HCT116 (cell line): ENCODE results near the gene GRAMD2A. TPM values are rescaled to one million over a fixed set of nuclear protein-coding genes. Genes with fewer than 3 reads are reported as not detected.

ENCODE experiments used
- ATAC-seq: fragments of 200-7000 bp; cut with Tn5 transposase; 2 replicates; pipeline ENCODE4 v1.9.1; 2020; ENCODE audit warnings: mild to moderate bottlenecking, moderate library complexity
- BruUV-seq: library from RNA; stranded (reverse); fragments of 400-500 nt; replicated peaks from 2 replicates; lab custom pipeline; 2021; lab: Mats Ljungman, UMichigan
- CTCF ChIA-PET: fragments of 300-600 bp; sonication (Branson Sonifier 250); formaldehyde crosslinking; loops from one replicate; lab custom pipeline; 2021; ENCODE audit warnings: antibody characterized with exemption; lab: Charles Lee
- POLR2A ChIA-PET: fragments of 300-600, 350-600 bp; sonication (Branson Sonifier 250); formaldehyde crosslinking; loops from one replicate; lab custom pipeline; 2021; ENCODE audit warnings: antibody characterized with exemption; lab: Charles Lee
- RAD21 ChIA-PET, 2 experiments: fragments of 300-600 bp; sonication (Branson Sonifier 250); formaldehyde crosslinking; loops; one replicate each; lab custom pipeline; 2023; ENCODE audit warnings: low total read pairs in 2 of 2; ENCODE audit not compliant: uncharacterized antibody in 2 of 2, unreplicated experiment in 2 of 2, low non-redundant PET in 1 of 2; lab: Charles Lee
- DNase-seq: peaks from one replicate; pipeline ENCODE4 v3.0.0-alpha.2; 2010; ENCODE audit warnings: low read depth, low spot score
- H2AFZ ChIP-seq: fragments of 200-600 bp; shearing (Covaris generic), sonication (generic); 2 replicates; pipeline ENCODE4 v1.6.1; 2017; ENCODE audit warnings: low read depth, mixed run types, mixed read lengths, antibody characterized with exemption, low read length; ENCODE audit not compliant: poor library complexity, severe bottlenecking
- H3K27ac ChIP-seq: 2 replicates; pipeline ENCODE4 v1.5.1; 2012; ENCODE audit warnings: low read depth, low read length
- H3K27me3 ChIP-seq: fragments of 200-600 bp; sonication (generic); 2 replicates; pipeline ENCODE4 v1.6.1; 2016; ENCODE audit warnings: mixed run types, low read length, mixed read lengths; ENCODE audit not compliant: insufficient read depth
- H3K36me3 ChIP-seq, 2 experiments: fragments of 200-500 bp in 1 of 2; fragments of 200-600 bp in 1 of 2; sonication (Bioruptor generic) in 1 of 2; sonication (generic) in 1 of 2; 2 replicates each; pipeline versions ENCODE4 v1.5.1 to v1.6.1; 2014 to 2016; ENCODE audit warnings: low read length in 2 of 2, inconsistent platforms in 1 of 2, mixed read lengths in 1 of 2, mixed run types in 1 of 2; ENCODE audit not compliant: insufficient read depth in 2 of 2, control insufficient read depth in 1 of 2
- H3K4me1 ChIP-seq, 2 experiments: fragments of 200-600 bp in 1 of 2; sonication (generic) in 1 of 2; 2 replicates each; pipeline versions ENCODE4 v1.5.1 to v1.6.1; 2012 to 2017; ENCODE audit warnings: low read length in 2 of 2, inconsistent platforms in 1 of 2, mild to moderate bottlenecking in 1 of 2, mixed read lengths in 1 of 2, mixed run types in 1 of 2, moderate library complexity in 1 of 2; ENCODE audit not compliant: insufficient read depth in 2 of 2, control insufficient read depth in 1 of 2
- H3K4me2 ChIP-seq: fragments of 200-600 bp; sonication (generic); 2 replicates; pipeline ENCODE4 v1.6.1; 2017; ENCODE audit warnings: mixed run types, low read length, mixed read lengths
- H3K4me3 ChIP-seq, 2 experiments: fragments of 200-600 bp in 1 of 2; sonication (generic) in 1 of 2; replicated peaks in 1 of 2; 2 replicates each; pipeline ENCODE4 v1.5.1; 2011 to 2016; ENCODE audit warnings: low read length in 2 of 2, control low read depth in 1 of 2, low read depth in 1 of 2, mild to moderate bottlenecking in 1 of 2, mixed read lengths in 1 of 2, mixed run types in 1 of 2
- H3K79me2 ChIP-seq: fragments of 200-600 bp; sonication (generic); 2 replicates; pipeline ENCODE4 v1.6.1; 2017; ENCODE audit warnings: mild to moderate bottlenecking, mixed run types, low read length, moderate library complexity, mixed read lengths; ENCODE audit not compliant: insufficient read depth
- H3K9ac ChIP-seq: fragments of 200-600 bp; sonication (generic); 2 replicates; pipeline ENCODE4 v1.6.1; 2016; ENCODE audit warnings: low read length, mixed read lengths
- H3K9me2 ChIP-seq: fragments of 200-600 bp; sonication (generic), shearing (Covaris generic); 2 replicates; pipeline ENCODE4 v1.6.1; 2017; ENCODE audit warnings: mixed run types, mild to moderate bottlenecking, moderate library complexity; ENCODE audit not compliant: insufficient read depth
- H3K9me3 ChIP-seq, 2 experiments: fragments of 200-500 bp in 1 of 2; fragments of 200-600 bp in 1 of 2; sonication (Bioruptor generic) in 1 of 2; sonication (generic) in 1 of 2; 2 replicates each; pipeline ENCODE4 v1.6.1; 2014 to 2017; ENCODE audit warnings: low read length in 2 of 2, mixed read lengths in 2 of 2, inconsistent platforms in 1 of 2, low read depth in 1 of 2, mild to moderate bottlenecking in 1 of 2, mixed run types in 1 of 2, moderate library complexity in 1 of 2; ENCODE audit not compliant: control insufficient read depth in 1 of 2, insufficient read depth in 1 of 2
- H4K20me1 ChIP-seq: fragments of 200-600 bp; sonication (generic), shearing (Covaris generic); 2 replicates; pipeline ENCODE4 v1.6.1; 2017; ENCODE audit warnings: mixed run types, mild to moderate bottlenecking, moderate library complexity; ENCODE audit not compliant: insufficient read depth
- ELF1 ChIP-seq: IDR thresholded peaks from 2 replicates; pipeline ENCODE4 v1.6.1; 2012; ENCODE audit warnings: low read depth, borderline replicate concordance
- POLR2A ChIP-seq: IDR thresholded peaks from 2 replicates; pipeline ENCODE4 v1.7.0; 2011; ENCODE audit warnings: borderline replicate concordance; ENCODE audit not compliant: insufficient read depth, insufficient read length; ENCODE audit errors: extremely low read depth
- ZFX ChIP-seq: fragments of 450-650 bp; IDR thresholded peaks from 2 replicates; pipeline ENCODE4 v1.6.1; 2017
- intact Hi-C: fragments of 100-400 bp; cut with micrococcal nuclease; formaldehyde crosslinking; loops from 2 replicates; pipeline ENCODE4 v1.10.0; 2022
- total RNA-seq: library from RNA; stranded (reverse); gene quantifications from one replicate; pipeline ENCODE4 v1.2.1, GENCODE V29; 2021; ENCODE audit not compliant: unreplicated experiment
- TF ChIP-seq, protein P1 (sequence below): IDR thresholded peaks from 2 replicates; pipeline ENCODE4 v1.6.1; 2012; ENCODE audit warnings: low read depth

The GRAMD2A gene
- total RNA-seq, 1 experiment from 2014 or later, result 8.0 TPM

DNA sequence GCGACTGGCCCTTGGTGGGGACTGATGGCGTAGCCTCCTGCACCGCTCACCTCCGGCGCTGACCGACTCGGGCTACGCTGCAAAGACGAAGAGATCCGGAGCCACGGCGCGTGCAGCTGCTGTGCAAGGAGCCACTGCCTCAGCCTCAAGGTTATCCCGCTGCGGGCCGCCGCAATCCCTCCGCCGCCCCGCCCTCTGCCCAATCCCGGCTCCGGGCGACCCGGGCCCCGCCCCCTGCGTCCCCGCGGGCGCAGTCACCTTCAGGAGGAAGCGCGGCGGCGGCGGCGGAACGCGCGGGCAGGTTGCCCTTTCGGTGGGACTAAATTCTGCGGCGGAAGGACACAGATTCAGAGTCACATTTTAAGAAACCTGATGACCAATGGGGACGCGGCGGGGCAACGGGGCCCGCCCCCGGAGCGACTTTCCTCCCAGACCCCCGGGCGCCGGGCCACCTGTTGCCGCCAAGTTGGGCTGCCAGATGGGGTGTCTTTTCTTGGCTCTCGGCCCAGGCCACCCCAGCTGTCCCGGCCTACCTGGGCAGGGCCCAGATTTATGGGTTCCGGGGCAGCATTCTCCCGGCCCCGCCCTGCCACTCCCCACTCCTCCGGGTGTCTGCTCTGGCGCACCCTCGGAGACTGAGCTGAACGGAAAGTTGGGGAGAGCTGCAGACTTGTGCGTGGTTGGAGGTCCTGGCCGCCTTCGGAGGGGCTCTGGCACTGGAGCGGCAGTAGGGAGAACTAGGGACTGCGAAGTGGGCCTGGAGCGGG is 33.7 kb upstream of the GRAMD2A start, which contains the start of gene PKM (continued):
- TF ChIP-seq, protein P1, sequence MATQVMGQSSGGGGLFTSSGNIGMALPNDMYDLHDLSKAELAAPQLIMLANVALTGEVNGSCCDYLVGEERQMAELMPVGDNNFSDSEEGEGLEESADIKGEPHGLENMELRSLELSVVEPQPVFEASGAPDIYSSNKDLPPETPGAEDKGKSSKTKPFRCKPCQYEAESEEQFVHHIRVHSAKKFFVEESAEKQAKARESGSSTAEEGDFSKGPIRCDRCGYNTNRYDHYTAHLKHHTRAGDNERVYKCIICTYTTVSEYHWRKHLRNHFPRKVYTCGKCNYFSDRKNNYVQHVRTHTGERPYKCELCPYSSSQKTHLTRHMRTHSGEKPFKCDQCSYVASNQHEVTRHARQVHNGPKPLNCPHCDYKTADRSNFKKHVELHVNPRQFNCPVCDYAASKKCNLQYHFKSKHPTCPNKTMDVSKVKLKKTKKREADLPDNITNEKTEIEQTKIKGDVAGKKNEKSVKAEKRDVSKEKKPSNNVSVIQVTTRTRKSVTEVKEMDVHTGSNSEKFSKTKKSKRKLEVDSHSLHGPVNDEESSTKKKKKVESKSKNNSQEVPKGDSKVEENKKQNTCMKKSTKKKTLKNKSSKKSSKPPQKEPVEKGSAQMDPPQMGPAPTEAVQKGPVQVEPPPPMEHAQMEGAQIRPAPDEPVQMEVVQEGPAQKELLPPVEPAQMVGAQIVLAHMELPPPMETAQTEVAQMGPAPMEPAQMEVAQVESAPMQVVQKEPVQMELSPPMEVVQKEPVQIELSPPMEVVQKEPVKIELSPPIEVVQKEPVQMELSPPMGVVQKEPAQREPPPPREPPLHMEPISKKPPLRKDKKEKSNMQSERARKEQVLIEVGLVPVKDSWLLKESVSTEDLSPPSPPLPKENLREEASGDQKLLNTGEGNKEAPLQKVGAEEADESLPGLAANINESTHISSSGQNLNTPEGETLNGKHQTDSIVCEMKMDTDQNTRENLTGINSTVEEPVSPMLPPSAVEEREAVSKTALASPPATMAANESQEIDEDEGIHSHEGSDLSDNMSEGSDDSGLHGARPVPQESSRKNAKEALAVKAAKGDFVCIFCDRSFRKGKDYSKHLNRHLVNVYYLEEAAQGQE, result no peak
- peak; percentile 97 for TF ChIP-seq POLR2A

DNA sequence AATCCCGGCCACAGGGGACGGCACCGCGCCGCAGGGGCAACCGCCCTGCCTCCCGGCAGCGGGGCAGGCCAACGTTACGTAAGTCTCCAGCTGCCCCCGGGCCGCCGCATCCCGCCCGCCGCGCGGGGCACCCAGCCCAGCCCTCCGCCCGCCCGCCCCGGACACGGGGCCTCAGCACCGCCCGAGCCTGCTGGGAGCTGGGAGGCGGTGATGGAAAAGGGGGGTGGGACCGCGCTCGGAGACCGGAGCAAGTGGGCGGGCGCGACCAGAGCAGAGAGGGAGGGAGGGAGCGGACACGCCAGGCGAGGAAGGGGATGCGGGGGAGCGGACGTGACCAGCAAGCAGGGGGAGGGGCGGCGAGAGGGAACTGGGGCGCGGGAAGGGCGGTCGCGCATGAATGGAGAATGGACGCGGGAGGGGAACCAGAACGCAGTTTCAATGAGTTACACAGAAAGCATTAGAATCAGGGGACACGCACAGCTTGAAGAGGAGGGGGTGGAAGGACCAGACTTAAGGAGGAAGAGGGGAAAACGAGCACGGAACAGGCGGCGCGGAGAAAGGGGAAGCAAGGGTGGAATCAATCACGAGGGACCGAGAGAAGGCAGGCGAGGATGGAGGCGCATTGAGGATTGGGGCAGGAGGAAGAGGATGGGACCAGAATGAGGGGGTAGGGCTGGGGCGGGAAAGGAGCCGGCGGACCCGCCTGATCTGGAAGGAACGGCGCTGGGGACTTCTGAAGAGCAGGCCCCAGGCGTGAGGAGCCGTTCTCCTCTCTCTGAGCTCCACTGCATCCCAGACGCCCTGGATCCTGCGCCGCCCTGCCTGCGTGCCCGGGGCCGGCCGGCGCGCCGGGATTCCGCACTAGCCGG is 32.8 kb upstream of the GRAMD2A start:
- peaks cover 45 to 64% of the 10 kb centered on the region in 2 experiments for H3K4me1 ChIP-seq
- no peak for DNase-seq
- ChIA-PET CTCF (no interaction called here), RAD21 (no interaction called here), POLR2A (interaction anchor here (0.9 to 1.7 kb wide), 8 partner anchors 8 to 33 kb away, joined by 3 to 7 read pairs (median 4); partner anchors contain the start of gene GRAMD2A)
- no peak overlapping the region for H2AFZ ChIP-seq
- H3K27me3 ChIP-seq, result no peaks in the 10 kb centered on the region
- H3K27ac ChIP-seq, result peak overlapping the region; percentile 92
- H3K4me3 ChIP-seq, result peak overlapping the region; percentile 82 to 94
- H3K4me2 ChIP-seq, result peak overlapping the region; percentile 99
- H3K79me2 ChIP-seq, result peaks cover 66% of the 10 kb centered on the region
- H3K9me2 ChIP-seq, result no peaks in the 10 kb centered on the region
- peak overlapping the region; percentile 94 for H3K9ac ChIP-seq
- ATAC-seq, result peak; percentile 21
- 0 out of 2 replicates have a peak, but pooled peaks have one; percentile 29 for TF ChIP-seq ZFX
- no peak for TF ChIP-seq ELF1
- intact Hi-C loops, result loop anchor here (10.0 kb wide), 1 partner anchor 244 kb away; the partner anchor contains the start of gene ARIH1
- H3K36me3 ChIP-seq, result peaks cover 0 to 18% of the 10 kb centered on the region in 2 experiments; a peak in 3 of 4 replicates
- TSS peak; percentile 19 for BruUV-seq
- H3K9me3 ChIP-seq, result no peaks in the 10 kb centered on the region
- H4K20me1 ChIP-seq, result peaks cover 29% of the 10 kb centered on the region; the same call in 1 of the 2 replicates
